ENCODE results near the gene SMIM45.
A peak's percentile ranks its signal among the peaks of the same experiment; 100 is the strongest.

SMIM45 gene

GRCh38 chr22:41935015-41935351, 17.0 kb upstream of the SMIM45 start:
- no peak for DNase-seq (ENCODE audit: low read depth, low spot score)
- H3K4me3 ChIP-seq (ENCODE audit: low read depth, low read length): no peak overlapping the region
- in situ Hi-C loops (cut with HindIII; ENCODE audit: low sequenced_read_pairs): no loop called here
- TF ChIP-seq, protein P1, sequence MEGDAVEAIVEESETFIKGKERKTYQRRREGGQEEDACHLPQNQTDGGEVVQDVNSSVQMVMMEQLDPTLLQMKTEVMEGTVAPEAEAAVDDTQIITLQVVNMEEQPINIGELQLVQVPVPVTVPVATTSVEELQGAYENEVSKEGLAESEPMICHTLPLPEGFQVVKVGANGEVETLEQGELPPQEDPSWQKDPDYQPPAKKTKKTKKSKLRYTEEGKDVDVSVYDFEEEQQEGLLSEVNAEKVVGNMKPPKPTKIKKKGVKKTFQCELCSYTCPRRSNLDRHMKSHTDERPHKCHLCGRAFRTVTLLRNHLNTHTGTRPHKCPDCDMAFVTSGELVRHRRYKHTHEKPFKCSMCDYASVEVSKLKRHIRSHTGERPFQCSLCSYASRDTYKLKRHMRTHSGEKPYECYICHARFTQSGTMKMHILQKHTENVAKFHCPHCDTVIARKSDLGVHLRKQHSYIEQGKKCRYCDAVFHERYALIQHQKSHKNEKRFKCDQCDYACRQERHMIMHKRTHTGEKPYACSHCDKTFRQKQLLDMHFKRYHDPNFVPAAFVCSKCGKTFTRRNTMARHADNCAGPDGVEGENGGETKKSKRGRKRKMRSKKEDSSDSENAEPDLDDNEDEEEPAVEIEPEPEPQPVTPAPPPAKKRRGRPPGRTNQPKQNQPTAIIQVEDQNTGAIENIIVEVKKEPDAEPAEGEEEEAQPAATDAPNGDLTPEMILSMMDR (IDR thresholded peaks at IDR 0.05; ENCODE audit: low read depth, low read length): no peak

GRCh38 chr22:41935509-41935908, 16.4 kb upstream of the SMIM45 start:
- TF ChIP-seq, protein P1 (IDR thresholded peaks at IDR 0.05; ENCODE audit: low read depth, low read length): no peak
- in situ Hi-C loops (cut with HindIII; ENCODE audit: low sequenced_read_pairs): no loop called here
- DNase-seq (ENCODE audit: low read depth, low spot score): no peak
- no peak overlapping the region for H3K4me3 ChIP-seq (ENCODE audit: low read depth, low read length)

- in situ Hi-C loops (cut with HindIII; ENCODE audit: low sequenced_read_pairs): no loop called here
- no peak overlapping the region for H3K4me3 ChIP-seq (ENCODE audit: low read depth, low read length)
- DNase-seq (ENCODE audit: low read depth, low spot score): no peak
- TF ChIP-seq, protein P1 (IDR thresholded peaks at IDR 0.05; ENCODE audit: low read depth, low read length): no peak
Observed at GRCh38 chr22:41936894-41937169, 15.1 kb upstream of the SMIM45 start.

- no peak overlapping the region for H3K4me3 ChIP-seq (ENCODE audit: low read depth, low read length)
- TF ChIP-seq, protein P1 (IDR thresholded peaks at IDR 0.05; ENCODE audit: low read depth, low read length): no peak
- DNase-seq (ENCODE audit: low read depth, low spot score): no peak
- in situ Hi-C loops (cut with HindIII; ENCODE audit: low sequenced_read_pairs): no loop called here
Observed at GRCh38 chr22:41939981-41940831, 11.7 kb upstream of the SMIM45 start.

DNA sequence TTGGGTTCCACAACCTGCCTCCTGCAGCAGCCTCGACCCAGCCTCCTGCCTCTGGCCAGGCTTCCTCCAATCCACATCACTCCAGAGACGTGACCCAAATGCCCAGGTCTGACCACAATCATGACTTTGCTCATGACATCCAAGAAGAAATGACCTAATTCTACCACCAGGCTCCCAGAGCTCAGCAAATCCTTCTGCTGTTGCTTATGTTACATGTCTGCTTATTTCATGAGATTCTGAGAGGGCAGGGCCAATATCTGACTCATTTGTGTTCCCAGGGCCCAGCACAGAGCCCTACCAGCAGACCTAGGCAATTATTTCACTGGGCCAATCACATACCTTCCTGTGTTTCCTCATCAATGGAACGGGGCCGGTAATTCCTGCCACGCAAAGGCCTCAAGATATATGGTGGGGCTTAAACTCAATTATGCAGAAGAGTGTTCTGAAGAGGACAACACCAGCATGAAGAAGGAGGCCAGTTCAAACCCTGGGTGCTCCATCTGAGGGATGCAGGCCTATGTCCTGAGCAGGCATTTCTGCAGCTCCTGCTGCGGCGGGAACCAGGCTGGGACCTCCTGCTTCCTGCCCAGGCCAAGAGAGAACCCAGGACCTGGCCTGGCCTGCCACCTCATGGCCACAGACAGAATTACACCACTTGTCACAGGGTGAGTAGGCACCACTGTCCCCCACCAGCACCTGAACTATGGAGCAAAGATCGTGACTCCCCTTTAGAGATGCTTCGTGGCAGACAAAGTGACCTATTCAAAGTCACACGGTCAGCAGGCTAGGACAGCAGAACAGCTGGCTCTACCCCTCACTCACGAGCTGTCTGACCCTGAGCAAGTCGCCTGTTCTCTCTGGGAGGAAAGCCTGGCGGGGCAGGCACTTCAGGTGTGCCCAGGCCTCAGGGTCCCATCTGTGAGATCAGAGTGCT, 10.9 kb upstream of the SMIM45 start:
- in situ Hi-C loops (cut with HindIII; ENCODE audit: low sequenced_read_pairs): no loop called here
- no peak overlapping the region for H3K4me3 ChIP-seq (ENCODE audit: low read depth, low read length)
- peak; percentile 80 for DNase-seq (ENCODE audit: low read depth, low spot score)
- TF ChIP-seq, protein P1 (IDR thresholded peaks at IDR 0.05; ENCODE audit: low read depth, low read length): peak; percentile 85

GRCh38 chr22:41943661-41944209, 8.2 kb upstream of the SMIM45 start:
- no peak overlapping the region for H3K4me3 ChIP-seq (ENCODE audit: low read depth, low read length)
- DNase-seq (ENCODE audit: low read depth, low spot score): no peak
- TF ChIP-seq, protein P1 (IDR thresholded peaks at IDR 0.05; ENCODE audit: low read depth, low read length): no peak
- in situ Hi-C loops (cut with HindIII; ENCODE audit: low sequenced_read_pairs): no loop called here

All from astrocyte of the spinal cord (primary cell).